ENCODE data around the gene SDHAF3.

- no peak for TF ChIP-seq POLR2A (IDR thresholded peaks at IDR 0.05)
- TF ChIP-seq CTCF (IDR thresholded peaks at IDR 0.05): no peak
Observed at GRCh38 chr7:97226541-97226940, 109.0 kb downstream of the SDHAF3 start.

Measured in tibial nerve (tissue), 3 donors.